GM21381 (cell line): ENCODE data around the gene PLCH1.

ENCODE experiments used
- ATAC-seq: cut with Tn5 transposase; IDR thresholded peaks from one replicate; pipeline ENCODE4 v1.9.1; 2021; ENCODE audit warnings: mild to moderate bottlenecking, moderate library complexity; ENCODE audit not compliant: unreplicated experiment

The PLCH1 gene

DNA sequence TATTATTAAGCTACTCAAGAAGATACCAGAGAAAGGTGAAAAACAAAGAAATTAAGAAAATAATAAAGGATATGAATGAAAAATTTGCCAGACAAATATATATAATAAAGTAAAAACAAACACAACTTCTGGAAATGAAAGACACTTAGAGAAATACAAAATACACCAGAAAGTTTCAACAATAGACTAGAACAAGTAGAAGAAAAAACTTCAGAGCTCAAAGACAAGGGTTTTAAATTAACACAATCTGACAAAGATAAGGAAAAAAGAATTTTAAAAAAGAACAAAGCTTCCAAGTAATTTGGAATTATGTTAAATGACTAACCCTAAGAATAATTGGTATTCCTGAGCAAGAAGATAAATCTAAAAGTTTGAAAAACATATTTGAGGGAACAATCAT lies 135.3 kb downstream of the PLCH1 start:
- no peak for ATAC-seq

- ATAC-seq, result no peak
Measured at GRCh38 chr3:155608228-155608920, 136.5 kb downstream of the PLCH1 start.

DNA sequence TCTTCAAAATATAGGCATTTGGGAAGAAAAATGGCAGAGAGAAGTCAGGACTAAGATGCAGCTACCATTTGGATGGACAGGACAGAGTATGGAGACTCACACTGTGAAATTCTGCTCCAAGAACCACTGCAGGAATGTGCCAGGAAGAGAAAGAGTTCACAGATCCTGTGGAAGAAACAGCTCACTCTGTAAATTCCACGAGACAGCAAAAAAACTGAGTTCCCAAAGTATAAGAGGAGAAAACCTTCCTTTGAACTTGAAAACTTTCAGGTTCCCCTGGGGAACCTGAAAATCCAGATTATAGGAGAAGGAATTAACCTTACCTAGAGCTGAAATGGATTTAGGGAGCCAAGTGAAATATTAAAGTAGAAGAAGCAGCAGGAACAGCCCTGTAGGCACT lies 137.1 kb downstream of the PLCH1 start:
- ATAC-seq, result no peak

DNA sequence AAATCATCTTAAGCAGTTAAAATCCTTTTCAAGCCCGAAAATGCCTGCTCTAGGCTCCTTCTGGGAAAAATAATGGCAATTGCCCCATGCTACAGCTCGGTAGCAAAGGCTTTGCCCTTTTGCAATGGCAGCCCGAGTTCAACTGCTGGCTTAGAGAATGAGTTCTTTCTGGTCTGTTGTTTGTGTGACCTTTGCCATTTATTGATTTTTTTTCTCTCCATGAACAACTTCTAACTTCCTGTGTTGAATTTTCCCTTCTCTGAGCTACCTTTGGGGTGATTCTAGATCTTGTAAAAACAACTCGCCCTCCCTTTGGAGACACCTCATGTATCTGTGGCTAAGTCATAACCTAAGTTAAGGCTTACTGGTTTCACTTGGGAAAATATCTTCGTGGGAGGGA lies 139.3 kb downstream of the PLCH1 start:
- ATAC-seq, result no peak

DNA sequence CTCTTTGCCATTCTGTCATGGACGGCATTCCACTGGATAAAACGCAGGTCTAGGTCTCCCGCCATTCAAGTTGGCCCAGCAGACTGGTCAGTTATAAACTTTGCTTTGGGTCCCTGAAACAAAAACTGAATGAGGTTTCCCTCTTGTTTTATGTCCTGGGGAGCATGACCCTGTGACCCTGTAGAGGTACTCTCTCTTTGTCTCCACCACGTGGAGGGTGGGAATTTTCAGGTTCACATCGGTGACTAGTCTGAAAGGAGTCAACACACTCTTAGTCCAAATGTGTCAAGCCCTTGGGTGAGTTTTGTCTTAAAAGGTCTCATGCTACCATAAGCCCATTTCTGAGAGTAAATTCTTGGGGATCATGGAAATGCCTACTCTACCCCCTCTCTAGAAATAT lies 139.9 kb downstream of the PLCH1 start:
- no peak for ATAC-seq

- ATAC-seq, result no peak
Measured at GRCh38 chr3:155604126-155604525, 140.7 kb downstream of the PLCH1 start.

- no peak for ATAC-seq
Measured at GRCh38 chr3:155603302-155603701, 141.6 kb downstream of the PLCH1 start.

GRCh38 chr3:155602307-155602706 lies 142.6 kb downstream of the PLCH1 start:
- no peak for ATAC-seq

DNA sequence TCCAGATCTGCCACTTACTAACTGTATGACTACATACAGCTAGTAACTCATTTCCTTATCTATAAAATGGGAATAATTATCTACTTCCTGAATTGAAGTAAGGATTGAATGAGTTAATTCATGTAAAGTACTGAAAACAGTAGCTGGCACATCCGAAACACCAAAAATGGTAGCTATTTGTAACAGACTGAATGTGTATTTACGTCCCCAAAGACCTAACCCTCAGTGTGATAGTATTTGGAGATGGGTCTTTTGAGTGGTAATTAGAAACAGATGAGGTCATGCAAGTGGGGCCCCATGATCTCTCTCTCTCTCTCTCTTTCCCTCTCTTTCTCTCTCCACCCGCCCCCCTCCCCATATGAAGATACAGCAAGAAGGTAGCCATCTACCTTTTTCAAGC lies 146.2 kb downstream of the PLCH1 start:
- no peak for ATAC-seq

GRCh38 chr3:155596615-155597014 lies 148.3 kb downstream of the PLCH1 start:
- ATAC-seq, result no peak

GRCh38 chr3:155595371-155595770 lies 149.5 kb downstream of the PLCH1 start:
- no peak for ATAC-seq

DNA sequence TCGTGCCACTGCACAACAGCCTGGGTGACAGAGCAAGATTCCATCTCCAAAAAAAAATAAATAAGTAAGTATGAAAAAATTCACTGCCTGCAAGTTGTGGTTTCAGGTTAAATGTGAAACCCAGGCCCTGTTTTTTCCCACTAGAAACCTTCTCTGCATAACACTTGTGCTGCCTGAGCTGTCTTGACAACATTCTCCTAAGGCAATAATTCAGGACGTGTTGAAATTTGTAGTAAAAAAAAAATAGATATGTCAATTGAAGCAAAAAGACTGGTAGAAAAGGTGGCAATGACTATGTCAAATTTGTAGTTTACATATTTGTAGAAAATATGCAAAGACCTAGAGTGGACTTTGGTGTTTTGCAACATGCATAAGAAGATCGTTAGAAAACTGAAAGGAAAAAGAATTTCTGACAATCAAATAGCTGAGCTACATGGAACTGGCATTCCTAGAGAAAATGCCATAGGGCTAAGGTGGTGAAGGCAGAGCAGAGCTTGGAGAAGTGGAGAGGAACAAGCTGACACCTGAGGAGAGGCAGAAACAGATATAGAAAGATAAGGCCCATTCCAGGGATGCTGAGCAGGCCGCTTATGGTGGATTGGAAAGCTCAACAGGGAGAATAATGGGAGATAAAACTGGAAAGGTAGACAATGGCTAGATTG lies 150.2 kb downstream of the PLCH1 start:
- ATAC-seq, result no peak

DNA sequence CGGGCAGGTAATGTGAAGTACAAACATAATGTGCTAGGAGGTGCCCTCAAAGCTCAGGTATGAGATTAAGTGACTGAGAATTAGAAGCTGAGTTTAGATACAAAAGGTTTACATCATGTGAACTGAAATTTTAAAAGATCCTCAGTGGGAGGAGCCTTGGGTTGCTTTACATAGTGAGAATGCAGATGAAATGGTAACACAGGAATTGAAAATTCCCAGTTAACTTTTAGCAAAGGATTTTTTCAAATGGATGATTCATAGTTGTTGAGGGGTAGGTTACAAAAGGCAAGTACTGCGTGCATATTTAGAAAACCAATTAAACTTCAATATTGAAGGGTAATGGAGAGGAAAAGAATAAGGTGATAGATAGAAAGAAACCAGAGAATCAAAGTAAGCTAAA lies 157.3 kb downstream of the PLCH1 start:
- no peak for ATAC-seq

- ATAC-seq, result no peak
Measured at GRCh38 chr3:155585384-155585783, 159.5 kb downstream of the PLCH1 start.

DNA sequence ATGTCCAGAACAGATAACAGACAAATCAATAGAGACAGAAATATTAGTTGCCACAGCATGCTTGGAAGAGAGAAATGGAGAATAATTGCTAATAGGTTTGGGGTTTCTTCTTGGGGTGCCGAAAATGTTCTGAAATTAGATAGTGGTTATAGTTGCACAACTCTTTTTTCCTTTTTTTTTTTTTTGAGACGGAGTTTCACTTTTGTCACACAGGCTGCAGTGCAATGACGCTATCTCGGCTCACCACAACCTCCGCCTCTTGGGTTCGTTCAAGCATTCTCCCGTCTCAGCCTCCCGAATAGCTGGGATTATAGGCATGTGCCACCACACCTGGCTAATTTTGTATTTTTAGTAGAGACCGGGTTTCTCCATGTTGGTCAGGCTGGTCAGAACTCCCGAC lies 163.3 kb downstream of the PLCH1 start:
- ATAC-seq, result no peak

GRCh38 chr3:155572085-155572484 lies 172.8 kb downstream of the PLCH1 start:
- no peak for ATAC-seq

DNA sequence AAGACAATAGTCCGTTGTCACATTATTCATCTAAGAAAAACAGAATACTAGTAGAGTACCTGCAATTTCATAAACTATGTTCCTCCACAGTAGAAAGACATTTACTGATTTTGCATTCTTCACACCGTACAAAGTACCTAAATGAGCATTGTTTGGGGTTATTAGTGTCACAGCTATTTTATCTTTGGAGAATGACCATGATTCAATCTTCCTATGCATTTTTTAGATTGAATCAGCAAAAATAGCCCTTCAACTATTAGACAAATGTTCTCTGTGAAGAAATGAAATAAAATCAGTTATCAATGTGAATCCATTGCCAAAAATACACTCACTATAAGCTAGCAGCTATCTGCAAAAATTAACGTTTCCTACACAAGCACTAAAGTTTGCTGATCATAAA lies 176.6 kb downstream of the PLCH1 start:
- no peak for ATAC-seq

DNA sequence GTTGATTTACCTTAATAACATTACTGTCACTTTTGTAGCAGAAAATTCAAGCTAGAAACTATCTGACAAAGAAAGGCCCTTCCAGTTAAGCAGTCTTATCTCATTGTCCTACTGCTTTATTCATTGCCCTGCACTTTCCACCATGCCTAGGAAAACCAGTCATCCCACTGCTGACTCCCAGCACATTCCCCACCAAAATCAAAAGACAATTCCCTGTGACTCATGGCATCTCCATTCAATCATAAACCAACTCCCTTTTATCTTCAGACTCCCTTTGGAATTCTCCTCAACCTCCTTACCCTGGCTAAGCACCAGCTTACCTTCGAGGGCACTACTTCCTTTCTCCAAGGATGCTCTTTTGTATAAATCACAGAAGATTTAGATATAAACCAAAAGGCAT lies 184.3 kb downstream of the PLCH1 start:
- ATAC-seq, result no peak

- ATAC-seq, result no peak
Measured at GRCh38 chr3:155560135-155560534, 184.7 kb downstream of the PLCH1 start.

- no peak for ATAC-seq
Measured at GRCh38 chr3:155556531-155556930, 188.3 kb downstream of the PLCH1 start.

- ATAC-seq, result no peak
Measured at GRCh38 chr3:155555479-155556060, 189.3 kb downstream of the PLCH1 start.

GRCh38 chr3:155554777-155555451 lies 190.0 kb downstream of the PLCH1 start:
- ATAC-seq, result peak; percentile 90
